HG03175 (cell line): Measurements from ENCODE around the gene STX4.
"Not testable (repeated sequence)": the region's sequence is repeated elsewhere in the genome, so short reads cannot be mapped to it uniquely, and the experiment has no call there.

Experiments
- ATAC-seq: cut with Tn5 transposase; IDR thresholded peaks from one replicate; pipeline ENCODE4 v1.9.1; 2021; ENCODE audit warnings: mild to moderate bottlenecking, moderate library complexity; ENCODE audit not compliant: unreplicated experiment

STX4 gene

DNA sequence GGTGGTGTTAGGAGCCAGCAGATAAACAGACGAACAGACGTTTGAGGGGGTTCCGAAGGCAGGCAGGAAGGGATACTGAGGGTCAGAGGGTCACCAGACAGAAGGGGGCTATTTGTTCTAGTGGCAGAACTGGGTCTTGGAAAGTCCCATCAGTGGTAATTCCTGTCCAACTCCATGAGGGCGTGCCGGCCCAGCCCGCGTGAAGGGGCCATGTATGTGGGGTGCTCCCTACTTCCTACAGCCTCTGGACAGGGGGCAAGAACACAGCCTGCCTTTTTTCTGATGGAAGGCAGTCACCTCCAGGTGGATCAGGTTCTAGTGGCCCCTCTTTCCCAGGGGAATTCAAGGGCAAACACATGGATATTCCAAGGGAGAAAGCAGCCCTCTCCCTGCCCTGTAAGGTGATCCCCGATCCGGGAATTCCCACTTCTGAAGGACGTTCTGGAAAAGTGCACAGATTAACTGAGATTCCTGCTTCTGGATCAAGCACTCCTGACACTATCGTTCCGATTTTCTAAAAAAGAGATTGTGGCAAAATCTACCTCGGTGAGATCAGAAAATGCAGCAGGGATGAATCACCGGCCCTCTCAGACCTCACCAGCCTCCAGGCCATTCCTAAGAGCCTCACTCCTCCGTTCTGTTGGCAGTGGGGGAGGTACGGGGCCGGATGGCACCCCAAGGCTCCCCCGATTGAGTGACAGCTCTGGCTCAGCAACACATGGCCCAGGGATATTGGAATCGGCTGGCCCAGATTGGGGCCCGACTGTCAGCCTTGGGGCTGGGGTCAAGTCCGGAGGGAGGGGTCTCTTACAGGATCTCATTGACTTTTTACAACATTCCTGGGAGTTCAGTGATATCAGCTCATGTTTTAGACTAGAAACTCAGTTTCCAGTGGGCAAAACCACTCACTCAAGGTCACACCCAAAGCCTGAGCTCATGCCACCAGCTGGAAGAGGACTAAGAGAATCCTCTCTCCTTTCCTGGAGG, 35.3 kb upstream of the STX4 start:
- ATAC-seq = no peak

DNA sequence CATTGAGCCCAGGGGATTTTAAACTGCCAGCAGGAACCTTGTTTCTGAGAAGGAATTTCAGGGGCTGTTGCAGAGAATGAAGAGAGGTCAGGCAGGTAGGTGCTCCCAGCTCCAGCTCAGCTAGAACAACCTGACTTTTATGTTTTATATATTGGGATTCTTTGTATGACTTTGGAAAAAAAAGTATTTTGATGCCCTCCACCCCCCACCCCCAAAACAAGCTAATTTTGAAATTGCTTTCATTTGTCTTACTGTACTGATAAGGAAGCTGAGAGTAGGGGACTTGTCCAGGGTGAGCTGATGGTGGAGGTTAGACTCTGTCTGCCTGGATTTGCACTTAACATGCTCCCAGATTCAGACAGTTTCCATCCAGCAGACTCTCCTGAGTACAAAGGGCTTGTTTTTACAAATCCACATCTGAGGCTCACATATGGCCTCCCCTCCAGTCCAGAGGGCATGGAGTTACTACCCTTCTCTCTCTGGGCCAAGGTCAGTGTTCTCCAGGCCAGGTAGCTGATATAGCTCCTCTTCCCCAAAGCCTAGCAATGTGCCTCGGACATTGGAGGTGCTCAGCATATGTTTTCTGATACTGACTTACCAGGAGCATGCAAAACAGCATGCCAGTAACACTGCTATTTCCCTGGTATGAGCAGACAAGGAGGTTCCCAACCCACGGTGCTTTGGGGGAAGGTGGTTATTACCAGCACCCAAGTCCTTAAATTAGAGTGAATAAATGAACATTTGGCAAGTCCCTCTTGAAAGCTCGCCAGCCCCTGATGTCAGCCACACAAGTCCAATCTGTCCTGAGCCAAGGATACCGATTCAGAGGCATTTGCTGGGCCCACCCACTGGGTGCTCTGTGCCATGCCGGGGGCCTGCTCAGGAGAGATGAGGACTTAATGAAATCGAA, 34.3 kb upstream of the STX4 start:
- no peak for ATAC-seq

DNA sequence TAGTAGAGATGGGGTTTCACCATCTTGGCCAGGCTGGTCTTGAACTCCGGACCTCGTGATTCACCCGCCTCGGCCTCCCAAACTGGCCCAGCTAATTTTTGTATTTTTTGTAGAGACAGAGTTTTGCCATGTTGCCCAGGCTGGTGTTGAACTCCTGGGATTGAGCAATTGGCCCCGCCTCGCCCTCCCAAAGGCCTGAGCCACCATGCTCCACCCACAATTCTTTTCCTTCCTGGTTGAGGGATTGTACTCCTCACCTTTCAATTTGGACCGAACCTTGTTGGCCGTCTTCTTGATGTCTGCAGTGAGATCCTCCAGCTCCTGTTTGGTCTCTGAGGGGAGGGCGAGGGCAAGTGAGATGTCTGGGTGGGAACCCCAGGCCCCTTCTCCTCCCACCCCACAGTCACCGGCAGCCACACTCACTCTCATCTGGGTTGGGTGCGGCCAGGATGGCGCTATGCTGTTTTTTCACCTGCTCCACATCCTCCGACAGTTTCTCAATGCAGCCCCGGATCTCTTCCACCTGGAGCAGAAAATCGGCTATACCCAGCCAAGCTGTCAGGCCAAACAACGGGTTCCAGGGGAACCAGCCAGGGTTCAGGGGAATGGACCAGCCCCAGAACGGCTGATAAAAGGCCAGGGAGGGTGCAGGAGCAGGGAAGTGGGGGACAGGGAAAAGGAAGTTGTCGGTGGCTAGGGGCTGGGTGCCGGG, 32.5 kb upstream of the STX4 start:
- no peak for ATAC-seq

DNA sequence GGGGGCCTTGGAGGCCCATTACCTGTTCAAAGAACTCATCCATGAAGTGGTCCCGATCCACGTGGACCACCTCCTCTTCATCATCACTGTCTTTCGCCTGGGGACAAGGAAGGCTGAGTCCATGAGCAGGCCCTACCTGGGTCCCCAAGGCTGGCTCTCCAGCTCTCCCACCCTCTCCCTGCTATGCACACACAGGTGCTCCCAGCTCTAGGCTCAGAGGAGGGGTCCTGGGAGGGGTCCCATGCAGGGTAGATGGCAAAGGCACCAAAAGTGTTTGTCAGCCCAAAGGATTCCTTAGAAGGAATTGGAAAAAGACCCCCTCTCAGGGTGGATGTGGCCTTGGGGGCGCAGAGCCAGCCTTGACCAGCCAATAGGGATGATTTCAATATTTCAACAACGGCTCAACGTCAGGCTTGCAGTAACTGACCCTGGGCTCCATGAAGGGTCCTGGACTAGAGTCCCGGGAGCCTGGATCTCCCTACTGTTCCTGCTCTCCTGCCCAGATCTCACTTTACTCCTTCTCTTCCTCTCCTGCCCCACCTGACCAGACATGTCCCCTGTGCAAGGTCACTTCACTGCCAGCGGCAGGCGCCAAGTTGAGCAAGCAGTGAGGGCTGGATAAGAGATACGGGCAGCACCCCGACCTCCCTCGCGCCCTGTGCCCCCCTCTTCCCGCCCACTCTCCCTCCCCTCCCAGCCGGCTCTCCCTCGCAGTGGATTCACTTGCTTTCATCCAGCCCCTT, 31.7 kb upstream of the STX4 start:
- ATAC-seq = no peak

DNA sequence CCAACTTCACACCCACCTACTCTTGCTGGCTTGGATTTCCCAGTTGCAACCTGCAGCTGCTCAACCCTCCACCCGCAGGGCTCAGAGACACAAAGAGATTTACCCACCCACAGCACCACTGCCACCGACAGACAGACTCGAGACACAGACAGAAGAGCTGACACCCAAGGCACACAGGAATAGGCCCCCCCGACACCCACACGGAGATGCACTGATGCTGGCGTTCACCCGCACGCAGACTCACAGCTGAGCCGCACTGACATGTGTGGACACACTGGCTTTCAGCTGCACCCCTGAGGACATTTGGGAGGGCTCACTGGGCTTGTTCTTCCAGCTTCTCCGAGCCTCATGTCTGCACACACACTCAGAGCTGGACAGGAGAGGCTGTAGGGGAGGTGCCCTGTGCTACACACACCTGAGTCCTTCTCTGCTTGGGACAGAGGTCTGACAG, 31.1 kb upstream of the STX4 start:
- ATAC-seq = no peak

DNA sequence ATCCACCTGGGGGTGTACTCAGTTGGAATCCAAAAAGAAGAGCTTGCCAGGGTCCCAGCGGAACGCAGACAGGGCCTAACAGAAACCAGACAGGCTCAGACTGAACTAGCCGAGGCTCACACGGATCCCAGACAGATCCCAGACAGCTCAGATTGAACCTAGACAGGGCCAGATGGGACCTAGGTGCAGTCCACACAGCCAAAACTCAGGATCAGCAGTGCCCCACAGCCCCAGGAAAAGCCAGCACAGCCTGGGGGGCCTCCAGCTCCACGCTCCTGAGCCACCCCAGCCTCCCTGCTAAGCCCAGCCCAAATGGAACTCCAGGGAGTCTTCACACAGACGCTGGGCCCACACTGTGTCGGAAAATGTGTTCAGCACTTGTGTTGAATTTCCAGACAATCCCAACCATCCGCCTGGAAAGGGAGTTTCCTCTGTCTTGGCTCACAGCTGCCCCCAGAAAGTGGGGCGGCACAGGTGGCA, 30.5 kb upstream of the STX4 start:
- no peak for ATAC-seq

DNA sequence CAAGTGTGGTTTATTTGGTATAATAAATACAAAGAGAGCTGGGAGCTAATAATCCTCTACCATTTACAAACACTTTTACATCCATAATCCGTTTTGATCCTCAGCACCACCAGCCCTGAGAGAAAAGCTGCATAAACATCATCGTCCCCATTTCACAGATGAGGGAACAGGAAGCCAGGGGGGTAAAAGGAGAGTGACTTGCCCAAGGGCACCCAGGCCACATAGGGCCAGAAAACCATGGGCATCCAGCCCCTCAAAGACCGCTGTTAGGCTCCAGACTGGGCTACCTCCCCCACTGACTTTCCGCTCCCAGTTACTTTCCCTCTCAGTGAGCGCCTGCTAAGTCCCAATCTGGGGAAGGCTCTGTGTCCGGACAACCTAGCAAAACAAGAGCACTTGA, 29.6 kb upstream of the STX4 start:
- no peak for ATAC-seq

DNA sequence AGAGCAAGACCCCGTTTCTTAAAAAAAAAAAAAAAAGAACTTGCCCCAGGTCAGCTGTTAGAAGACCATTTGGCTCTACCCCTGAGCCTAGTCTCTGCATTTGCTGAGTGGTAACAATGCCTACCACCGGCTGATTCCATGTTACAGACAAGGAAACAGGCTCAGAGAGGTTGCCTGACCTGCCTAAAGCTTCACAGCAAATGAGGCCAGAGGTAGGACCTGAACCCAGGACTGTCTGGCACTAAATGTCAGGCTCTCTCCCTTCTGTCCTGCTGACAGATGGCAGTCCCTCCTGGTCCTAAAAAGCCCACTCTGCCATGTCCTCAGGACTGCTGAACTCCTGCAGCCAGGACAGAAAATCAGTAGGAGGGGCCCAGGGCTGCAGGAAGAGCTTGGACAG, 28.7 kb upstream of the STX4 start:
- ATAC-seq = no peak

DNA sequence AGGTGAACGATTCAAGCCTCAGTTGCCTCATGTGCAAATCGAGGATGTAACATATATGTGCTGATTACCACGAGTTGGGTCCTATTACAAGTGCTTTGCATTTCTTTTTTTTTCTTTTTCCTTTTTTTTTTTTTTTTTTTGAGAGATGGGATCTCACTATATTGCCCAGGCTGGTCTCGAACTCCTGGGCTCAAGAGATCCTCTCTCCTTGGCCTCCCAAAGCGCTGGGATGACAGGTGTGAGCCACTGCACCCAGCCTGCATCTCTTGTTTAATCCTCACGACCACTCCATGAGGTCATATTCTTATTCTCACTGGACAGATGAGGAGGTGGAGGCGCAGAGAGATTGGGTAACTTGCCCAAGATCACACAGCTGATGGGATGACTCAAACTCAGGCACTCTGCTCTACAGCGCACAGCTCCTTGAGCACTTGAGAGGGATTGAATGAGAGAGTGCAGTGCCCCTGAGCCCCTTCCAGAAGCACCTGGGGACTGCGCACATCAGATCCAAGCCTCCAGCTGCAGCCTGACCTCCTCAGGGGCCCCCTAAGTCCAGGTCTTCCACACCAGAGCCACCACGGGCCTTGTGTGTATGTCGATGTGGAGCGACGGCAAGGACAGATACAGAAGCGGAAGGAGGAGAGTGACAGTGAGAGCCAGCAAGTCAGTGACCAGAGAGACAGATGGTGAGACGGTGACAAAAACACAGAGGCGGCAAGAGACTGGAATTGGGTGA, 27.8 kb upstream of the STX4 start:
- no peak for ATAC-seq

DNA sequence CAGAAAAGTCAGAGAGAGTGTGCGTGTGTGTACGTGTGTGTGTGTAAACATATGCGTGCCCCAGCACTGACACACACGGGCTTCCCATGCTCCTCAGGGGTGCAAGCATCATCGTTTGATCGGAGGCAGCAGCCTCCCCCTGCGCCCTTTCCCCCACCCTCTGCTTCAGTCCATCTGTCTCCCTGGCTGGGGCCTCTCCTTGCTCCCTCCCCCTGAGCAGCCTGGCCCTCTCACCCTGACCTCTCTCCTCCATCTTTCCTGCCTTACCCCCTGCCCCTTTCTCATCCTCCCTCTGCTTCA, 27.3 kb upstream of the STX4 start:
- ATAC-seq = no peak

DNA sequence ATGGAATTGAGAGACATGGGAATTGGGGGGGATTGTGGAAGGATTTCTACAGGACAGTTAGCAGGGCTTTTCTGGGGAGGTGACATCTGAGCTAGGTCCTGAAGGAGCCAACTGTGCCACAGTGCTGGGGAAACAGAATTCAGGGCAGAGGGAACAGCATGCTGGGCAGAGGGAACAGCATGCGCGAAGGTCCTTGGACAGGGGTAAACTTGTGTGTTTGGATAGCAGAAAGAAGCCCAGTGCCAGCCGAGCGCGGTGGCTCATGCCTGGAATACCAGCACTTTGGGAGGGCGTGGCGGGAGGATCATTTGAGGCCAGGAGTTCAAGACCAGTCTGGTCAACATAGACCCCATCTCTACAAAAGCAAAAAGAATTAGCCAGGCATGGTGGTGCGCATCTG, 26.8 kb upstream of the STX4 start:
- ATAC-seq = no peak

DNA sequence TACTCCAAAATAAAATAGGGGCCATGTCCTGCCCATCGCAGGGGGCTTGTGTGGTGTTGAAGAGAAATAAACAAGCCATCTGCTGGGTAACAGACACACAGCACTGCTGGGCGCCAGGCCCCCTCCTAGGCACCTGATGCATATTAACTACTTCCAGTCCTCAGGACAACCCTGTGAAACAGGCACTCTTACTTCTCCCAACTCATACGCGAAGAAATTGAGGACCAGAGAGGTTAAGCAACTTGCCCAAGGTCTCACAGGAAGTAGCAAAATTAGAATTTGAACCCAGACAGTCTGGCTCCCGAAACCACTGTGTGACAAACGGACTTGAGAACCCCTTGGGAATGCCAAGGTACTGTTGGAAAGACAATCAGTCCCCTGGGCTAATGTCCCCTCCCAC, 25.7 kb upstream of the STX4 start:
- no peak for ATAC-seq

DNA sequence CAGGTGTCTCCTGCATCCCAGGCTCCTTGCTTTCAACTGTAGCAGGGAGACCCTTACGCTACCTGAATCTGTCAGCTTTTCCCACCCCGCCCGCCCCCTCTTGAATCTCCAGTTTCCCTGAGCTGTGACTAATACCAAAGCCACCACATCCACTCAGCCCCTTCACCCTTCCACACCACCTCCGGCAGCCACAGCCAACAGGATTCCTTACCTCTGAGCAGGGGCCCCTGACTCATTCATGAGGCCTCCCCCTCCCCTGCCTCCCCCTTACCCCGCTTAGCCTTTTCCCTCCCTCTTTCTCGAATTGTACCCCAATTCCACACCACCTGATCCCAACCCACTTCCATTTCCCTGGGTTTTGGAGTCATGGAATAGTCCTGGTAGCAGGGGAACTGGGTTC, 25.2 kb upstream of the STX4 start:
- ATAC-seq = no peak

DNA sequence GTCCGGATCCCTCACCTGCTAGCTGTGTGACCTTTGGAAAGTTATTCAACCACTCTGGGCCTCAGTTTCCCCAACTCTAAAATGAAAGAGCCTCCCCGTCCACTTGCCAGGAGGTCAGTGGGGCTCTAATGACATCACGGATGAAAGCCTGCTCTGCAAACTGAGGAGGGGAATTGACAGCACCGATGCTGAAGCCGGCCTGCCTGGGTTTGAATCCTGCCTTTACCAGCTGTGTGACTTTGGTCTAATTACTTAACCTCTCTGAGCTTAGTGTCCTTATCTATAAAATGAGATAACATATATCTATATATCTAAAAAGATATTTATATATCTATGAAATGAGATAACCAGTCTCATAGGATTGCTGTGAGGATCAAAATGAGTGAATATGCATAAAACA, 24.8 kb upstream of the STX4 start:
- ATAC-seq = no peak

DNA sequence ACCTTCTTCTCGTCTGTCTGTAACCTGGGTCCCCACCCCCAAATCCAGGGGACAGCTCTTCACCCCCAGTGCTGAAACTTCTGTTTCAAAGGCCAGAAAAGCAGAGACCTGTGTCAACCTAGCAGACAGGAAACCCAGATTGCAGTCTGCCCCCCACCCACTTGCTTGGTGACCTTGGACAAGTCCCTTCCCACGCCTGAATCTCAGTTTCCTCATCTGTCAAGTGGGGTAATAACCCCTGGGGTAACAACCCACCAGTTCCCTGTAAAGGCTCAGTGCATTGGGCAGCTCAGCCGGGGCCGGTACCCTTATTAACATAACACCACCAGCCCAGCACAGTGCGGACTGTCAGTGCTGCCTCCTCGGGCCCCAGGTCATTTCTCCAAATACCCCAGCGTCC, 24.2 kb upstream of the STX4 start:
- no peak for ATAC-seq

DNA sequence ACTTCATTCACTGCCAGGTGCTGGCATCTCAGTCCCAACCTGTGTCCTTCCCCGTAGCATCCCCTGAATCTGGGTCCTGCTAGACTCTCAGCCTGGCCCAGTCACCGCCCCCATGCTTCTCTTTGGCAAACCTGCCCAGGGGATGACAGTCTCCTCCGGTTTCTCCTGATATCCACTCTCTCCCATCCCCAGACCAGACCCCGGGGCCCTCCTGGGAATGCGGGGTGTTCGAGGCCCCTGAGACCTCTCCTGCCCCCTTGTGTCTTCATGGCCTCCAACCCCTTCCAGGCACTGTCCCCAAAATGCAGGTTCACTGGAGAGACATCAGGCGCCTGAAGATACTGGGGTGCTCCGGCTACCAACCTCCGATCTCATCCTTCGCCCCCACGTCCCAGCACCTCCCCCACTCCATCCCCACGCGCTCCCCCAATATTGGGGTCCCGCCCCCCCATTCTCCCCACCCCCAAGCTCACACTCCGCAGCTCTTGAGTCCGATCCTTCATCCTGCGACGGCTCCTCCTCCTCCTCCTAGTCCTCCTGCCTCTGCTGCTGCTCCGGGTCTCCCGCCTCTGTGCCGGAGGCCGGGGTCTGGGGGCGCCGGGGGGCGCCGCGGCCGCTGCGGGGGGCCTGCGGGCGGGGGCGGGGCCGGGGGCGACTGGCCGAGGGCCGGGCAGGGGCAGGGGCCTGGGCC, 23.3 kb upstream of the STX4 start:
- ATAC-seq = no peak

DNA sequence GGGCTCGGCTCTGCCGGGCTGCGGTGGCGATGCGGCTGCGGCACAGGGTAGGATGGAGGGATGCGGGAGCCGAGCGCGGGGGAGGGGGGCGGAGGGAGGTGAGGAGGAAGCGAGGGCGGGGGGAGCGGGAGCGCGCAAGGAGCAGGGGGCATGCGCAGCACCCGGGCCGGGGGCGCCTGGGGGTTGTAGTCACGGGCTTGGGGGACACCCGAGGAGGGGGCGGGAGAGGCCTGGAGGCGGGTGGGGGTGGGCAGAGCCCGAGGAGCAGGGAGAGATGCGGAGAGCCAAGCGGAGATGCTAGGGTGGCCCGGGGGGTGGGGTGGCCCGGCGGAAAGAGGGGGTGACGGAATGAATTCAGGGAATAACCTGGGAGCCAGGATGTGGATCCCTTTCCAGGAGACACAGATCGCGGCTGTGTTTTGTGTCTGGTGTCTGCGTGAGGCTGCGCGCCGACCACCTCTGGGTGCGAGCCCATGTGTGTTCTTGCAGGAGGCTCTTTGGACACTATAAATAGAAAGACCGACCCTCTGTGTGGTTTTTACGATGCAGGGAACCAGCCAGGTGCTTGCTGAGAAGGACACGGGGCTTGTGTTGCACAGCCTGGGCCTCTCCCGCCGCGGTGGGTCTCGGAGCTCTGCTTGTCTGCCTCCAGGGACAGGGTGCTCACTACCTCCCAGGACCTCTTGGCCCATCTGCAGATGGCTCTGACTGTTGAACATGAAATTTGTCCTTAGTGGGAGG, 22.6 kb upstream of the STX4 start, which contains the start of gene STX1B:
STX1B (minus strand) TSS at position 54 of the 741 bp plus-strand sequence. CDS start 242 bp downstream, outside the sequence.
- no peak for ATAC-seq

DNA sequence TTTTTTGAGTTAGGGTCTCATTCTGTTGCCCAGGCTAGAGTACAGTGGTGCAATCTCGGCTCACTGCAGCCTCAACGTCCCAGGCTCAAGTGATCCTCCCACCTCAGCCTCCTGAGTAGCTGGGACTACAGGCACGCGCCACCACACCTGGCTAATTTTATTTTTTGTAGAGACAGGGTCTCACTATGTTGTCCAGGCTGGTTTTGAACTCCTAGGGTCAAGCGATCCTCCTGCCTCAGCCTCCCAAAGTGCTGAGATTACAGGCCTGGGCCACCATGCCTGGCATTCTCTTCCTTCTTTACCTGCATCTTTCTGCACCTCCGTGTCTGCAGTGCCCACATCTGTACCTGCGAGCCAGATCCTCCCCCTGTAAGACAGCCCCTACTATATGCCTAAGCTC, 21.5 kb upstream of the STX4 start:
- not testable (repeated sequence) for ATAC-seq
